GM19395 (cell line): ENCODE measurements around the gene ASPRV1.

Source experiments
- ATAC-seq: cut with Tn5 transposase; IDR thresholded peaks from one replicate; pipeline ENCODE4 v1.9.1; 2021; ENCODE audit warnings: mild to moderate bottlenecking, moderate library complexity; ENCODE audit not compliant: unreplicated experiment

The ASPRV1 gene

DNA sequence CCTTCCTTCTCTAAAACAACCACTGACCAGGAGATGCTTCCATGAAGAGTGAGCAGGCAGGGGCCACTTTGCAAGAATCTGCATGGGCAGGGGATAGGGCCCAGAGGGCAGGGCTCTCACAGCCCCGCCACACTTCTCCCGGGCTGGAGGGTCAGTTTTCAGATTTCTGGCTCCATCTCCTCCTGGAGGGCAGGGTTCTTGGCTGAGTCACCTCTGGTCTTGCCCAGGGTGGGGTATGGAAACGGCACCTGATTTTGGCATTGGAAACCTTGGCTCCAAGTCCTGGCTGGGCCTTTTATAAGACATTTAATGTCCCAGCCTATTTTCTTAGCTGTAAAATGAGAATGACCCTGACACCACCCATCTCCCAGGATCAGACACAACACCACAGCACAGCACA, 27.6 kb upstream of the ASPRV1 start:
- no peak for ATAC-seq

DNA sequence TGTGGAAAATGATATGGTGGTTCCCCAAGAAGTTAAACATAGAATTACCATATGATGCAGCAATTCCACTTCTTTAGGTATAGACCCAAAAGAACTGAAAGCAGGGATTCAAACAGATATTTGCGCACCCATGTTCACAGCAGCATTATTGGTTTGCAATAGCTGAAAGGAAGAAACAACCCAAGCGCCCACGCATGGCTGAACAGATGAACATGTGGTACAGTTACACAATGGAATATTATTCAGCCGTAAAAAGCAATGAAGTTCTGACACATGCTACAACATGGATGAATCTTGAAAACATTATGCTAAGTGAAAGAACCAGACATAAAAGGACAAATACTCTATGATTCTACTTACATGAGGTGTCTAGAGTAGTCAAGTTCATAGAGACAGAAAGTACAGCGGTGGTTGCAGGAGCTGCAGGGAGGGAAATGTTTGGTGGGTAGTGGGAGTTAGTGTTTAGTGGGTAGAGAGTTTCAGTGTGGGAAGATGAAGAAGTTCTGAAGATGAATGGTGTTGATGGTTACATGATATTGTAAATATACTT, 26.7 kb upstream of the ASPRV1 start:
- ATAC-seq: no peak

DNA sequence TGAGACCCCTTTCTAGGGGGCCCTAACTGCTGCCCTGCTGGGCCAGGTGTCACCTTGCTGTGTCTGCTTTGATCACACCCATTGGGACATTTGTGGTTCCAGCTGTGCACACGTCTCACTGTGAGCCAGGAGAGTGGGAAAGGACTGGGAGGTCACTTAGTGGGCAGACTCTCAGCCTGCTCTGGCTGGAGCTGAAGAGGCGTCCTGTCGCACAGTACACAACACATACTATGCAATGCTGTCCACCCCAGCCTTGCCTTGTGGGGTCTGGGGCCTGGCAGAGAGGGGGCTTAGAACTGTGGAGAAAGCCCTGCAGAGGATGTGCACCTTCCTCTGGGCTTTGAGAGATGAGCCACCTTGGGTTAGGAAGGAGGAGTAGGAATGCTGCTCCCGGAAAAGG, 25.3 kb upstream of the ASPRV1 start:
- no peak for ATAC-seq

DNA sequence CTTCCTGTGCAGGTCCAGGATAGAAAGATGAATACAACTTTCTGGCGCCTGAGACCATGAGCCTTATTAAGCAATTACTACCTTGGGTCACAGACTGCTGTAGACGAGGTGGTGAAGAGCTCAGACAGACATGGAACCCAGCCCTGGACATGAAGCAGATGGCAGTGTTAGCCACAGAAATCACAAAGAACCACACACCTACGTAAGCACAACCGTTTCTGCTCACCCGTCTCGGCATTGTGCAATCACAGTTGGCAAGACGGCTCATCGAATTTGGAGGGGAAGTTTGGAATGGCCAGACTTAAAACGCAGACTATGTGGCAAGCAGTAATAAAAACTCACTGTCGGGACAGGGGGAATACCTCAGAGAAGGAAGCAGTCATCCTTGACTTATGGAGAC, 24.3 kb upstream of the ASPRV1 start:
- ATAC-seq: no peak

DNA sequence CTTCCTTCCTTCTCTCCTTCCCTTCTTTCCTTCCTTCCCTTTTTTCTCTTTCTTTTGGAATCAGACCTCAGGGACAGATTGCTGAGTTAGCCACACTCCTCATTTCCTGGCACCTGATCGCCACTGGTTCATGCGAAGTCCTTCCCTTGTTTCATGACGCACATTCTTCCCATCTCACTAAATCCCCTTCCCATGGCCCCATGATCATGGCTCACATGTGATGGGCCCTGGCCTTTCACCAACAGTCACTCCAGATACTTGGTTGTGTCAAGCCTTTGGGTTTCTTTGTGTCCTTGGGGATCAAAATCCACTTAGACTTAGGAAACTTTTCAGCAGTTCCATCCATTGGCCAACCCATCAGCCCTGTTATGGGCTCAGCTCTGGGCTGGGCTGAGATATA, 23.8 kb upstream of the ASPRV1 start:
- no peak for ATAC-seq

DNA sequence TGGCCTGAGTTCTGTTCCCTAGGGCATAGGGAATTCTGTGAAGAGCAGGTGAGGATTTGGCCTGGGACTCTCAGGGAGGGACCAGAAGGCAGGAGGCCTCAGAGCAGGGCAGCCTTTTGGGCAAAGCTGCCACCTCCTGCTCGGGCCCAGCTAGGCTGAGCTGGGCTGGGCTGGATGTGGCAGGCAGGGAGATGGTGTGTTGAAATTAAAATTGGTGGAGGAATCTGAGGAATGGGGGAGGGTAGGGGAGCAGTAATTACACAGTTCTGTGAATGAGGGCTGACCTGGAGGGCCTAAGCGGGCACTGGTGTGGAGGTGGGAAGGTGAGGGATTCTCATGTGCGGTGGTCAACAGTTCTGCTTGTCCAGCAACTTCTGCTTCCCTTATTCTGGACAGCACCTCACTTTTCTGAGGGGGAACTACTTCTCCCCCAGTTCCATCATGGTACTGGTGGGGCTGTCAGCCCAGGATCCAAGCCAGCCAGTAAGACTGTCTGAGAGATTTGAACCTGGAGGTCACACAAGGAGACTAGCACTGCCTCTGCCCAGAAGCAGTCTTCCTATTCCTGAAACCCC, 22.0 kb upstream of the ASPRV1 start:
- ATAC-seq: no peak

DNA sequence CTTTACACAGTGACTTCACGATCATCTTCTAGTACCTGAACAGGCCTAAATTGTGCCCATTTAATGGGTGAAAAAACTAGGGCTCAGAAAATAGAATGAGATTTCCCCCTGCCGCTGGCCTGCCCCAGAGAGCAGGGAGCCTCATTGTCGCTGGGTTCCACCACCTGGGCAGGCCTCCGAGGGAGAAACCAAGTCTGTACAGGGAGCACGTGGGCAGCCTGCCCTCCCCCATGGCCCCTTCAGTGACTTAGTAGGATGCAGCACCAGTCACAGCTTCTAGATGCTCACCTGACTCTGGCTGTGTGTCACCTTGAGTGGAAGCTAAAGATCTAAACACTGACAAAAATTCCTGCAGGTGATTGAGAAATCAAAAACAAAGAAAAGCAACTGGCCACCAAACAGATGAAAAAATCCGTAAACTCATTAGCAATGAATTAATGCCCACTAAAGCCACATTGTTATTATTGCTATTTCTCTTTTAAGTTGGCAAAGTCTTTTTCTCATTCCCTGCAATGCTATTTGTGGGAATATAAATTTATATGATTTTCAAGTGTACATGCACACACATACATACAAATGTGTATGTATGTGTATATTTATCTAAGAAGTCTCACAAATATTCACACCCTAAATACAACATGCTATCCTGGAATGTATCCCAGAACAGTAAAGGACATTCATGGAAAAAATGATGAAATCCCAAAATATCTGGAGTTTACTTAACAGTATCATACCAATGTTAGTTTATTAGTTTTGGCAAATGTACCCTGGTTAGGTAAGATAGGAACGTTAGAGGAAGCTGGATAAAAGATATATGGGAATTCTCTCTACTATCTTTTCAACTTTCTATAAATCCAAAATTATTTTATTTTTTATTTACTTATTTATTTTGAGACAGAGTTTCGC, 18.7 kb upstream of the ASPRV1 start:
- no peak for ATAC-seq

DNA sequence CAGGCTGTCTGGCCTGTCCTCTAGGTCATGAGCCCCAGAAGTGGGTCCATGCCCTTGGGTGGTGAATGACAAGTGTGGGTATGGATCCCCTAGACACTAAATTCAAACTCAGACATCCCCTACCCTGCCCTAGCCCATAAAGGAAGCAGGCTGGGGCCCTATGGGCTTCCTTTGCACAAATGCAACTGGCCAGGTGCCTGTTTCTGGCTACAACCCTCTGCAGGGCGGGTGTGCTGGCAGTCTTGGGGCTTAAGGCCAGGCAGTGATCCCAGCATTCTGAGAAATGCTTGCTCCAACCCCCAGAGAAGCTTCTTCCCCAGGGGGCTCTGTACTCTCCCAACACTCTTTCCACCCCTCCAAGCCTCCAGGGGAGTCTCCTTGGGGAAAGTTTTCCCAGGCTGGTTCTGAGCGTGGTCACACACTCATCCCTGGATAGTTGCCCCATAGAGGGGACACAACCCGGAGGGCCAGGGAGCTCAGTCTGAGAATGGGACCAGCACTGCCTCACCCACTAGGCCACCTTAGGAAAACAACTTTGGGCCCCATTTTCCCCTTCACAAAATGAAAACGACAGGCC, 16.6 kb upstream of the ASPRV1 start:
- ATAC-seq: no peak

DNA sequence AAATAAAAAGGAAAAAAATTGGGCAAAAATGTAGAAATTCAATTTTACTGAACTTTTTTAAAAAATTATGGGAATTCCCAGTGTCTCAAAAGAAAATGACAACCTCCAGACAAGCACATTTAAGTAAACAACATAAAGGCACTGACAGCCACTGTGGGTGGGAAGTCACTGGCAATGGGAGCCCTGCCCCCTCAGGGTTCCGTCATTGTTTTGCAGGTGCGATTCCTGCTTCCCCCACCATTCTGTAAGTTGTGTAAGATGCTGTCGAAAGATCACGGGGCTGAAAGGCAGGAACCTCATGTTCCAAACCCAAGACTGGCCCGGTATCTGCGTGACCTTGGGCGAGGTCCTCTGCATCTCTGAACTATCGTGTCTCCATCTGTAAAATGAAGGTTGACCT, 15.8 kb upstream of the ASPRV1 start:
- no peak for ATAC-seq

DNA sequence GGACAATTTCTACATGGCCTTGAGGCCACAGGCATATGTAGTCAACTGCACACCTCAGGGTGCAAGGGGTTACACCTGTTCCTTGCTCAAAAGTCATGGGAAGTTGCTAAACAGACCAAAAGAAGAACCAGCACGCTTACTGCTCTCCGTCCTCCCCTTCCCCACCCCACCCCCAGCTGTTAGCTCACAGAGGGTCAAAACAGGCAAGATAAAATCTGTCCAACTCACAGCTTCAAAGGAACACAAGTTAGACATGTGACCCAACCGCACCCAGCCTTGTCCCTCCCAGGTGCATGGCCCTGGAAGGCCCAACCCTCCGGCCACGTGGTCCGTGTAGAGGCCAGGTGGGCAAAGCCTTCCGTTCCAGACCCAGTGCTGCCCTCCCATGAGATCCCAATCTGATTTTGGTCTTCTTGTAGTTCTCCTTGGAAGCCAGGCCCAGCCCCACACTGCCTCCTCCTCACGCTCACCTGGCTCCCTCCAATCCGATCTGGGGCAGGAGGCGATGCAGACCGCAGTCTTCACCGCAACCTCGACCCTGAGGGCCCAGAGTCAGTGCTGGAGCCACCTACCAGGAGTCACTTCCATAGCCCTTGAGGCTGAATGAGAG, 14.5 kb upstream of the ASPRV1 start:
- ATAC-seq: no peak

DNA sequence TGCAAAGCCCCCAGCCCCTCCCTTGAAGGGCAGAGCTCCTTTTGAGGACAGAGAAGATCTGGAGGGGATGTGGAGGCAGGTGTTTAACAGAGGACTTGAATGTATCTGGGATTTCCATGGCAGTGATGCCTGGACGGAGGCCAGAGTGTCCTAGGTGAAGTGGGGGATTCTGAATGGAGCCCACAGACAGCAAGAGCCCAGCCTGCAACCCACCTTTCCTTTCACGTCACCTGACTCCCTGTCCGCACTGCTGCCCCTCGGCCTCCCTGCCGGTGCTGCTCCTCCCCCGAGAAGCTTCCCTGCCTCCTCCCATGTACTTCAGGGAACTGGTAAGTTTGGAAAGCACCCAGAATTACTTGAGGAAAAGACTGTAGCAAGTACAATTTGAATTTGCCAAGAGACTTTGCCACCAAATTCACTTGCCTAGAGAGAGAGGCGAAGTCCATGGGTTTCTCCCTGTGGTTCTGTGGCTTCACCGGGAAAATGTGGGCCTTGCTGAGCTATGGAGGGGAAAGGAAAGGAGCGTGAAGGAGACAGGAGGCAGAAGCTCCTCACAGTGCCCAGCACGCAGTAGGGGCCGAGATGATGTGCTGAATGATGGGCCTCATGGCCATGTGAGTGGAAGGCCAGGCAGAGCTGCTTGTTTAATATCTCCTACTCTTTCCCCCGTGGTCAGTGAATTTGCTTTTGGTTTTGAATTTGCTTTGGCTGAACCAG, 13.9 kb upstream of the ASPRV1 start:
- no peak for ATAC-seq

DNA sequence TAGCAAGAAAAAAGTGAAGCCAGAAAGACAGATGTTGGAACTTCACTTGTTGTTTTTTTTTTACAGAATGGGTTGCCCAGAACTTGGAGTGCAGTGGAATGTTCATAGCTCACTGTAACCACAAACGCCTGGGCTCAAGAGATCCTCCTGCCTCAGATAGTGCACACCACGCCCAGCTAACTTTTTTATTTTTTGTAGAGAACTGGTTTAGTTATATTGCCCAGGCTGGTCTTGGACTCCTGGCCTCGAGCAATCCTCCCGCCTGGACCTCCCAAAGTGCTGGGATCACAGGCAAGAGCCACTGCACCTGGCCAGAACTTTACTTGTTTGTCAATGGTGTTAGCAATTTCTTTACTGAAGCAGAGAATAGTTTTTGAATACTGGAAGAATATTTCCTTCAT, 11.9 kb upstream of the ASPRV1 start:
- ATAC-seq: no peak

DNA sequence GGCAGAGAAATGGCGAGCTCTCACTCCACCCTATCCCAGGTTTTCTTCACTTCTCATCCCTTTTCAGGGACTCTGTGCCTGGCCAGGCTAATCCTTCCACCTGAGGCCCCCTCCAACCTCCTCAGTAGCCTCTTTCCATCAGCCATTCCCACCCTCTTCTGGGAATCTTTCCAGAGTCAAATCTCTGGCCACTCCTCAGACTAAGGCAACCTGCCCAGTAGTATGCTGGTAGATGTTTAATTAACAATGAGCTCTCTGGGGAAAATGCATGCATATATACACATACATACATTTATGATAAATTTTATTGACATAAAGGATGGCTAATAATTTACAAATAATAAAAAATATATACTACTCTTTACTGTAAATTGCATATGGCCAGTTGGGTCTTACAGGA, 11.4 kb upstream of the ASPRV1 start:
- no peak for ATAC-seq

DNA sequence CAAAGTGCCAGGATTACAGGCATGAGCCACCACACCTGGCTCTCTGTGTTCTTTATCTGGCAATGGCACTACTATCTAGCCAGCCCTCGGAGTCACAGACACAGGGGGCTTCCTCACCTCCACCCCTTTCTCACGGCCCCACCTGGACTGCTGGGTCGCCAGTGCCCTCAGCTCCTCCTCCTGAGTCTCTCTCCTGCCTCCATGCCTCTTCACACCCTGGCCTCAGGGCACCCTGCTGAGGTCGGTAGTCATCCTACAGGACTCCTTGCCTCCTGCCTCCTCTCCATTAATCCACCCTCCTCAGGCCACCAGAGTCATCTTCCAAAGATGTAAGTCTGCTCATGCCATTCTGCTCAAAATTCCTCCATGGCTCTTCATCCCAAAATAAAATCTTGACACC, 8.6 kb upstream of the ASPRV1 start:
- no peak for ATAC-seq

DNA sequence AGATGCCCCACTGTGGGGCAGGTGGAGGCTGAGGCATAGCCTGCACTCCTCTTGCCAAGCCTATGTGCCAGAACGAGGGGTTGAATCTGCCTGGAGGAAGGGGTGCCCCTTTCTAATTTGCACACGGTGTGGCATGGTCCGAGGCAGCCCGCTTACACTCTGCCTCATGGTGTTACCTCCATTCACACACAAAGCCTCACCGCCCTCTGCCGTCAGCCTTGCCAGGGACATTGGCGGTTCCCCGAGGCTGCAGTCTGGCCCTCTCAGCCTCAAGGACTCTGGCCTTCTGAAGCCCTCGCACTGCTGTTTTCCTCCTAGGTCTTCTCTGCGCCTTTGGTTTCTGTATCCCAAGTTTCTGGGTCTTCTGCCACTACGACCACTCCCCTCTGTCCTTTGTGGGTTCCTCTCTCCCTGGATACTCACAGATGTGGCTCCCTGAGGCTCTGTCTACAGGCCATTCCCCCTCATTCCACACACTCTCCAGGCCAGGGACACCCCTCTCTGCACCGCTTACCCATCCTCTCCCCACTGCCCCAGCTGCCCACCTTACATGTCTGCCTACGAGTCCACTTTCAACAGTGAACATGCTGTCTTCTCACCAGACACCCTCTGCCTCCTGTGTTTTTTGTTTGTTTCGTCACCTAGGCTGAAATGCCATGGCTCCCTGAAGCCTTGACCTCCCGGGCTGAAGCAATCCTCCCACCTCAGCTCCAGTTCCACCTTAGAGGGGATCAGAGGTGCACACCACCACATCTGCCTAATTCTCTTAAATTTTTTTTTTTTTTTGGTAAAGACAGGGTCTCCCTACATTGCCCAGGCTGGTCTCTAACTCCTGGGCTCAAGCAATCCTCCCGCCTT, 7.9 kb upstream of the ASPRV1 start:
- ATAC-seq: no peak

DNA sequence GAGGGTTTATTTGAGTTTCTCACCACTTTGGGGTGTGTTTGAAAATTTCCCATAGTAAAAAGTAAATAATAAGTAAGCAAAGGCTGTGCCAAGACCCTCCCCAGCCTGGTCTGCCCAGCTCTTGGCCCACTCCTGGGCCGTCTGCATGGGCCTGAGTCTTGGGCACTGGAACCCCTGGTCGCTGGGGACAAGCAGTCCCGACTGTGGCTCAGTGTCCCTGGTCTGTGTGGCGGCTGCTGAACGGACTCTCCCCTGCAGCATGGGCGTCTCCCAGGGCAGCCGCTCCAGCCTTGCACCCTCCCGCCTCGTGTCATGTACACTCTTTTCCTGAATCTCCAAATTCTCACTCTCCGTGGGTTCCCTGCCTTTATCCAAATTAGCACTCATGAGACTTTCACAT, 7.2 kb upstream of the ASPRV1 start:
- ATAC-seq: no peak

DNA sequence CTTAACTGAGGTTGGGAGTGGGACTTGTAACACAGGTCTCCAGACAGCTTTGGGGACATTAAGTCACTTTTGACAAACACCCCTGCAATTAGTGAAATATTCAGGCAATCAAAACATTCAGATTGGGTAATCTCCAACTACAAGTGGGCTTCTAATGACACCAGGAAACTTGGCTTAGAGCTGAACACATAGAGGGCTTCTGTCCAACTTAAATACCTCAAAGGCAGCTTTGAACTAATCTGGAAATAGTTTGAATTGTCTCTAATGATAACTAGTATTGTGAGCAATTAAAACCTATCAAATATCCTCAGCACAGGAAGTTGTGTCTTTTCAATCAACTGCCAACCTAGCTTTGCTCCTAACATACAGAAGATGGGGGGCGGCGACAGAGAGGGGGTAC, 5.1 kb upstream of the ASPRV1 start:
- ATAC-seq: no peak

DNA sequence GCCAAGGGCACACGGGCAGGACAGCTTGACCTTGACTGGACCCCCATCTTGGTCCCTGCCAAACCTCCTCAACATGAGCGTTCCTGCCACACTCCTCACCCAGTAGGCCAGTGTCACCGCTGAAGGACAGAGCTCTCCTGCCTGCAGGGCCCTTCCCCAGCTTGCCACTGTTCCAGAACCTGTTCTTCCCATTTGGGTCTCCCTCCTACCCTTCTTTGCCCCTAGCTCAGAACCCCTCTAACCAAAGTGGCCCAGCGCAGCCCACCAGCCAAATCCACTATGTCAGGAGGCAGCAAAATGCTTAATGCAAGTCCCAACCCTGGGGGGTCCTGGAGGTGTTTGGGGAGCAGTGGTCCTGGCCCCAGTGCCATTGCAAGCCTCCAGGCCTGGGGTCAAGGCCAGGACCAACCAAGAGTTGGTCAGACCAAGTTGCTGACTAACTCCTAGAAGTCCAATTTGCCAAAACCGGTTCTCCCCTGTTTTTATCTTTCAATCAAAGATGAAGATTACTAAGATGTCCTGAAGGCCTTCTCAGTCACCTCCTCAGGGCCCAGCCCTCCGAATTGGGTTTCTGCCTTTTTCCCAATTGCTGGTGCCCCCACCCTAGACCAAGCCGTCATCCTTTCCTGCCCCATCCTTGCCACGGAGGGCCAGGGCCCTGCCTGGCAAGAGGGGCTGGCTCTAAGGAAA, 4.5 kb upstream of the ASPRV1 start:
- ATAC-seq: no peak

DNA sequence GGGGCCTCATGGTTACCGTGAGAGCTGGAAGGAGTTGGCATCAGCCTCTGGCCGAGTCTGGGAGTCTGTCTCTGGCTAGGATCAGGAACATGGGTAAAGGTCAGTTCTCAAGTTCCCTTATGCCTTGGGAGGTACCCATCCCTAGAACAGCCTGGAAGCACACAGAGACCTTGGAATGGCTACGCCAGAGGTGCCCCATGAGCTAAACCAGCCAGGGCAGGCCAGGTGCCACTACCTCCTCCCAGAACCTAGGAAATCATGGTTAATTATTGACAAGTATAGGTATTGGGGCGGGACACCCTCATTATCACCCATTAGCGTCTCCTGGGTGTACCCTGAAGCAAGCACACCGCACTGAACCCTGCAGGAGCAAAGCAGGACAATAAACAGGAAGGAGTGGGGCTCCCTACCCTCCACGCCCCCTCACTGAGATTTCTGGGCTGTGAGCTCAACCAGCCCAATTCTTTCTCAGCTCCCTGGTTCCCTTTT, 3.0 kb upstream of the ASPRV1 start:
- no peak for ATAC-seq
